ENCODE results near the gene GPALPP1. TPM values are rescaled to one million over a fixed set of nuclear protein-coding genes. Genes with fewer than 3 reads are reported as not detected.
A peak's percentile ranks its signal among the peaks of the same experiment; 100 is the strongest.
"Not testable (repeated sequence)": the region's sequence is repeated elsewhere in the genome, so short reads cannot be mapped to it uniquely, and the experiment has no call there.

GPALPP1 gene, protein sequence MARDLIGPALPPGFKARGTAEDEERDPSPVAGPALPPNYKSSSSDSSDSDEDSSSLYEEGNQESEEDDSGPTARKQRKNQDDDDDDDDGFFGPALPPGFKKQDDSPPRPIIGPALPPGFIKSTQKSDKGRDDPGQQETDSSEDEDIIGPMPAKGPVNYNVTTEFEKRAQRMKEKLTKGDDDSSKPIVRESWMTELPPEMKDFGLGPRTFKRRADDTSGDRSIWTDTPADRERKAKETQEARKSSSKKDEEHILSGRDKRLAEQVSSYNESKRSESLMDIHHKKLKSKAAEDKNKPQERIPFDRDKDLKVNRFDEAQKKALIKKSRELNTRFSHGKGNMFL
- total RNA-seq: 10 to 100 TPM; 19.2 to 23.5 (median 20.2) TPM
- long read RNA-seq, donor 1, partial matches to known transcripts: 3 of 14 reads
- long read RNA-seq, donor 1, other reads (novel, unspliced or antisense): 7 of 14 reads
- long read RNA-seq, donor 2, partial matches to known transcripts: 6 of 10 reads
- long read RNA-seq, donor 2, other reads (novel, unspliced or antisense): 0 of 10 reads

DNA sequence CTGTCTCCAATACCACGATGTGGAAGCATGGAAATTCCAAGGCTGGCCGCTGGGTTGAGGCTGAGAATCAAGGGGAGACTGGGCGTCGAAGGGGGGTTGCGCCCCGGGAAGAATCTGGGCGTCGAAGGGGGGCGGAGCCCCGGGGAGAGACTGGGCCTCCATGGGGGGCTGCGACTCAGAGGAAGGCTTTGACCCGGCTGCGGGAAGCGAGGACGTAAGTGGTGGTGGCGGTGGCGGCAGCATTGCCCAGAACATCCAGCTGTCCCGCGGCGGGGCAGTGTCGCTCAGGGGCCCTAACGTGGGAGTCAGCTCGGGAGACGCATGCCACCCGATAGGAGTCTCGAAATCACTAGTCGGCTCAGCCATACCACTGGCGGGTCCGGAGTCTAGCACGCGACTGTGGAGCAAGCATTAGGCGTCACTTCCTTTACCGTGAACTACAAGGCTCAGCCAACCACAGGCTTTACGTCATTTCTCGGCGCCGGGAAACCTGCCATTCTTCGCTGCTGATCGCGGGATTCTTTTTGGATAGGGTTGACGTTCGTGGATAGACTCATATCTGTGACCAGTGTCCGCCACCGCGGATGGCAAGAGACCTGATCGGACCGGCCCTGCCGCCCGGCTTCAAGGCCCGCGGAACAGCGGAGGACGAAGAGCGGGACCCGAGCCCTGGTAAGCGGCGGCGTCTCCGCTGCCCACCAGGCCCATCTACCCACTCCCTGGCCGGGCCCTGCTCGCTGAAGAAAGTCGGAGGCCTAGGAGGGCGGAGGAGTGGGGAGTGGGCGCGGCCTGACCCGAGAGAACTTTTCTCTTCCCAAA lies at the start of gene GPALPP1, which contains the start of gene NUFIP1:
Gene GPALPP1, plus strand, starts transcription at position 468 of the 819 bp plus-strand sequence. Its CDS starts 117 bp downstream, at position 585.
Gene NUFIP1, minus strand, starts transcription at position 401 of the 819 bp plus-strand sequence. Its CDS starts 35 bp downstream, at position 366.
- Histone ChIP-seq H3K4me1 (ENCODE audit: low read depth) (peaks cover 22% of the 10 kb centered on the region), H3K4me3 (peak within 1 kb of the TSS; percentile 97), H3K36me3 (ENCODE audit: low read depth) (no peaks in the 10 kb centered on the region), H3K9me3 (no peaks in the 10 kb centered on the region)
- intact Hi-C loops (cut with DNase I, micrococcal nuclease): no loop called here
- TF ChIP-seq, protein P1, sequence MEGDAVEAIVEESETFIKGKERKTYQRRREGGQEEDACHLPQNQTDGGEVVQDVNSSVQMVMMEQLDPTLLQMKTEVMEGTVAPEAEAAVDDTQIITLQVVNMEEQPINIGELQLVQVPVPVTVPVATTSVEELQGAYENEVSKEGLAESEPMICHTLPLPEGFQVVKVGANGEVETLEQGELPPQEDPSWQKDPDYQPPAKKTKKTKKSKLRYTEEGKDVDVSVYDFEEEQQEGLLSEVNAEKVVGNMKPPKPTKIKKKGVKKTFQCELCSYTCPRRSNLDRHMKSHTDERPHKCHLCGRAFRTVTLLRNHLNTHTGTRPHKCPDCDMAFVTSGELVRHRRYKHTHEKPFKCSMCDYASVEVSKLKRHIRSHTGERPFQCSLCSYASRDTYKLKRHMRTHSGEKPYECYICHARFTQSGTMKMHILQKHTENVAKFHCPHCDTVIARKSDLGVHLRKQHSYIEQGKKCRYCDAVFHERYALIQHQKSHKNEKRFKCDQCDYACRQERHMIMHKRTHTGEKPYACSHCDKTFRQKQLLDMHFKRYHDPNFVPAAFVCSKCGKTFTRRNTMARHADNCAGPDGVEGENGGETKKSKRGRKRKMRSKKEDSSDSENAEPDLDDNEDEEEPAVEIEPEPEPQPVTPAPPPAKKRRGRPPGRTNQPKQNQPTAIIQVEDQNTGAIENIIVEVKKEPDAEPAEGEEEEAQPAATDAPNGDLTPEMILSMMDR (IDR thresholded peaks at IDR 0.05): no peak
- DNase-seq (peak; percentile 91 to 98 (median 92)), ATAC-seq (peak; percentile 100)

DNA sequence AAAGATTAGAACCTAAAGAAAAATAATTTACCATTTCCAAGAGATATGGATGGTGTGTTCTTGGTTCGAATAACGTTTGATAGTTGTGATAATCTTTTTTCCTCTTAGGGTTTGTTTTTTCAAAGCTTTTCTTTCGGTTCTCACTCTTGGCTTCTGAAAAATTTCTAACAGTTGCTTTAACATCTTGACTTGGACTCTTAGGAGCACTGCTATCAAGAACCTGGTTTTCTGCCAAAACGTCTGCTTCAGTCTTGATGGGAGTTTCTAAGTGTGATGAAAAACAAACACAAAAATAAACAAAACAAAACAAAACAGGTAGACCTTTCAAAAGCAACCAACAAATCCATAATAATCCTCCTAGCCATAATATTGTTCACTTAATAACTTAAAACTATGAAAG lies 45.9 kb upstream of the GPALPP1 start:
- H3K4me1 ChIP-seq (ENCODE audit: low read depth); H3K36me3 ChIP-seq (ENCODE audit: low read depth); intact Hi-C loops (cut with DNase I, micrococcal nuclease); ATAC-seq; DNase-seq; H3K4me3 ChIP-seq; H3K9me3 ChIP-seq: not testable (repeated sequence)

DNA sequence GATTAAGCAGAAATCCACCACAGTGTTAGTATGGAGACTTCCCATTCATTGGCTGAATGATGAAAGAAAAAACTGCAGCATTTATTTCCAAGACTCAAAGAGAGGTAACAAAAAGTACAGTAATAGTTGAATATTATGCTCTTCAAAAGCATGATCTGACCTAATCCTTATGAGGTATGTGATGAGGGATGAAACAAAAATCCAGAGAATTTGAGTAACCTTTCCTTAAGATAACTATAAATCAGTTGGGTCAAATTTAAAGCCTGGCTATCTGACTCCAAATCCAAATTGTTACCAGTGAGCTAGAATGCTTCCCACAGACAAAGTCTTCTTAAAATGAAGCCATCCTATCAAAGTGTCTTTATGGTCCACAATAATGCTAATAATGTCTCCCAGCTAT lies 38.2 kb upstream of the GPALPP1 start:
- intact Hi-C loops (cut with DNase I, micrococcal nuclease): no loop called here
- no peak for DNase-seq
- Histone ChIP-seq H3K36me3 (ENCODE audit: low read depth) (no peaks in the 10 kb centered on the region), H3K9me3 (no peaks in the 10 kb centered on the region), H3K4me1 (ENCODE audit: low read depth) (no peaks in the 10 kb centered on the region), H3K4me3 (no peak overlapping the region)
- ATAC-seq: no peak
- TF ChIP-seq, protein P1 (IDR thresholded peaks at IDR 0.05): no peak

DNA sequence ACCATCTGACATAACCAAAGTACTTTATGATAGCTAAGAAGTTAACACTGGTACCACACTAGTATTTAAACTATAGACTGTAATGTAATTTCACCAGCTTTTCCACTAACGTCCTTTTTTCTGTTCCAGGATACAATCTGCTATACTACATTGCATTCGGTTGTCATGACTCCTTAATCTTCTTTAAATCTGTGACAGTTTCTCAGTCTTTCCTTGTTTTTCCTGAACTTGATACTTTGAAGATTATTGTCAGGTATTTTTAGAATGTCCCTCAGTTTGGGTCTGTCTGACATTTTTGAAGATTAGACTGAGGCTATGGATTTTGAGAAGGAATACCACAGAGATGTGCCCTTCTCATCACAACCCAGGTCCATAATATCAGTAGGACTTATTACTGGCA lies 36.7 kb upstream of the GPALPP1 start:
- TF ChIP-seq, protein P1 (IDR thresholded peaks at IDR 0.05): no peak
- DNase-seq (no peak), ATAC-seq (no peak)
- intact Hi-C loops (cut with DNase I, micrococcal nuclease): no loop called here
- no peaks in the 10 kb centered on the region for H3K4me1 ChIP-seq (ENCODE audit: low read depth)
- H3K36me3 ChIP-seq (ENCODE audit: low read depth): no peaks in the 10 kb centered on the region
- H3K9me3 ChIP-seq: no peaks in the 10 kb centered on the region
- no peak overlapping the region for H3K4me3 ChIP-seq

DNA sequence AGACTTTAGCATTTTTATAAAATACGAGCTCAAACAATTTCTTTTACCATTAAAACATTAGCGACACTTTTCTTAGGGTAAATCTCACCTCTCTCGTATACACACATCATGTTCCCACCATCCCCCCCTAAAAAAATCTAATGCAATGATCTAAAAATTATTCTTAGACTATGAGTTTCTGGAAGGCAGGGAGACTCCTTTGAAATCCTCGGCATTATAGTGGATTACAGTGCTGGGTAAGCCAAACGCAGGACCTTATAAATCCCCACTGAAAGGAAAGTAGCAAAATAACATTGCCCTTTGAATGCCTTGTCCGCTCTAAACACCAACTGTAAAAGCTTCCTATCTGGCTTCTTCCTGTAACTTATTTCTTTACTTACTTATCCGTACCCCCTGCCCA lies 35.1 kb upstream of the GPALPP1 start:
- no peak for DNase-seq
- TF ChIP-seq, protein P1 (IDR thresholded peaks at IDR 0.05): no peak
- Histone ChIP-seq H3K9me3 (no peaks in the 10 kb centered on the region), H3K36me3 (ENCODE audit: low read depth) (no peaks in the 10 kb centered on the region), H3K4me3 (no peak overlapping the region), H3K4me1 (ENCODE audit: low read depth) (no peaks in the 10 kb centered on the region)
- intact Hi-C loops (cut with DNase I, micrococcal nuclease): no loop called here
- no peak for ATAC-seq
